ENCODE data around the gene VLDLR. TPM values are rescaled to one million over a fixed set of nuclear protein-coding genes. Genes with fewer than 3 reads are reported as not detected.

VLDLR gene
- total RNA-seq, 1 experiment from 2014 or later: 4.5 TPM

DNA sequence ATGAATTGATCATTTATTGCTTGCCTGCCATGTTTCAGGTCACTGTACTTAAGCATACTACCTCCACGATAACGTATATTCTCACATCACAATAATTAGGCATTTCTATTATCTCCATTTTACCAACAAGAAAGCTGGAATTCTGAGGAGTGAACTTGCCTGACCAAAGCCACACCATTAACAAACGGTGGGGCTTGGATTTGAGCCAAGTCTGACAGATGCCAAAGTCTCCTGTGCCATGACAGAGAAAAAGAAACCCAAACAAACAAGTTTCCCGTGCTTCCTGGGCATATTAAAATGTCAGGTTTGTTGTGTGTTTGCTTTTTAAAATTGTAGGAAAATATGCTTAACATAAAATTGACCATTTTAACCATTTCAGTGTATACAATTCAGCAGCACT is 54.9 kb downstream of the VLDLR start:
- H3K36me3 ChIP-seq (ENCODE audit: insufficient read depth, low read length, poor library complexity, severe bottlenecking): no peaks in the 10 kb centered on the region
- H3K27me3 ChIP-seq (replicated peaks; ENCODE audit: insufficient read depth, low read depth, low read length, poor library complexity): no peaks in the 10 kb centered on the region
- no peak overlapping the region for H3K27ac ChIP-seq (ENCODE audit: low read depth, low read length, poor library complexity, severe bottlenecking)
- no peaks in the 10 kb centered on the region for H3K9me3 ChIP-seq (ENCODE audit: low read depth, low read length, poor library complexity, severe bottlenecking)
- ChIA-PET CTCF (no interaction called here), POLR2A (ENCODE audit: low non-redundant PET) (no interaction called here)
- no peak overlapping the region for H3K4me3 ChIP-seq (ENCODE audit: low read depth, low read length, poor library complexity, severe bottlenecking)
- no peaks in the 10 kb centered on the region for H3K4me1 ChIP-seq (ENCODE audit: insufficient read depth, low read length, poor library complexity, severe bottlenecking)
- TF ChIP-seq EZH2 (IDR thresholded peaks at IDR 0.05; ENCODE audit: borderline replicate concordance, low read depth, low read length, poor library complexity, severe bottlenecking): no peak
- TF ChIP-seq, protein P1, sequence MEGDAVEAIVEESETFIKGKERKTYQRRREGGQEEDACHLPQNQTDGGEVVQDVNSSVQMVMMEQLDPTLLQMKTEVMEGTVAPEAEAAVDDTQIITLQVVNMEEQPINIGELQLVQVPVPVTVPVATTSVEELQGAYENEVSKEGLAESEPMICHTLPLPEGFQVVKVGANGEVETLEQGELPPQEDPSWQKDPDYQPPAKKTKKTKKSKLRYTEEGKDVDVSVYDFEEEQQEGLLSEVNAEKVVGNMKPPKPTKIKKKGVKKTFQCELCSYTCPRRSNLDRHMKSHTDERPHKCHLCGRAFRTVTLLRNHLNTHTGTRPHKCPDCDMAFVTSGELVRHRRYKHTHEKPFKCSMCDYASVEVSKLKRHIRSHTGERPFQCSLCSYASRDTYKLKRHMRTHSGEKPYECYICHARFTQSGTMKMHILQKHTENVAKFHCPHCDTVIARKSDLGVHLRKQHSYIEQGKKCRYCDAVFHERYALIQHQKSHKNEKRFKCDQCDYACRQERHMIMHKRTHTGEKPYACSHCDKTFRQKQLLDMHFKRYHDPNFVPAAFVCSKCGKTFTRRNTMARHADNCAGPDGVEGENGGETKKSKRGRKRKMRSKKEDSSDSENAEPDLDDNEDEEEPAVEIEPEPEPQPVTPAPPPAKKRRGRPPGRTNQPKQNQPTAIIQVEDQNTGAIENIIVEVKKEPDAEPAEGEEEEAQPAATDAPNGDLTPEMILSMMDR (conservative IDR thresholded peaks at IDR 0.05; ENCODE audit: low read depth, low read length): no peak
- intact Hi-C loops (cut with micrococcal nuclease; ENCODE audit: unreplicated experiment): no loop called here
- no TSS peak for BruUV-seq (replicated peaks)
- no peak for DNase-seq (ENCODE audit: low spot score)

DNA sequence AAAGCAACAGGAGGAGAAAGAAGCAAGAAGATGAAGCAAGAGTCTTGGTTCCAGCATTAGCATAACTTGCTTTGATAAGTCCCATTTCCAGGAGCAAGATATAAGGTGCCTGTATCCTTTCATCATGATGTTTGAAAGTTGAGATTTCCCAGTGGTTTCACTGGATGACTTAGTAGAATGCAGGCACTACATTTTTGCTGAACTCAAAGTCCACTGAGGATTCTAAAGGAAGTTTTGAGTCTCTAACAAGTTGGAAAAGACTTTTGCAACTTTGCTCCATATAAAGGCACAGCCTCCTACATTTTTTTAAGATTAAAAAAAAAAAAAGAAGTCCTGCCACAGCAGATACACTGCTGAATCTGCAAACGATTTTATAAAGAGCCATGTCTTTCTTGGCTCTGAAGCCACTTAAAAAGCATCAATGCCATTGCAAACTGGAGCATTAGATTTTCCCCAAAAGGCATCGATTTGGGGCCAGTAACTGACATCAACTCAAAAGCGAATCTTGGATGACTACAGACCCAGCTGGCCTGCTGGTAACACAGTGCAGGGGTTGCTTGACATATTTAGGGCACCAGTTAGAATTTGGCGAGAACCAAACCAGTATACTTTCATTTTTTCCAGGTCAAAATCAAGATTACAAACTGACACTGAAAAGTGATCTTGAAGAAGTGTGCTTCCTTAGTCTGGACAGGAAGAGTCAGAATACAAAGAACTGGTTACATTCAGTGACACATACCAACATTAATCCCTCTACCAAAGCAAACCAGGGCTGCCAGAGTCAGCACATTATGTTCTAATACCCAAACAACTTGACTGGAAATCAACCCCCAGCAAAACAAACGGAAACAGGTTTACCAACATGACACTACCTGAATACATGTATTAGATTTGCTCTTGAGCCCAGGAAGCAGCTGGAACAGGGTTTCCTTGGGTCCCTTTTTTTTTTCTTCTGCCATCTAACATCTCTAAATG is 56.6 kb downstream of the VLDLR start:
- Histone ChIP-seq H3K27me3 (replicated peaks; ENCODE audit: insufficient read depth, low read depth, low read length, poor library complexity) (no peaks in the 10 kb centered on the region), H3K4me3 (ENCODE audit: low read depth, low read length, poor library complexity, severe bottlenecking) (no peak overlapping the region), H3K4me1 (ENCODE audit: insufficient read depth, low read length, poor library complexity, severe bottlenecking) (no peaks in the 10 kb centered on the region), H3K36me3 (ENCODE audit: insufficient read depth, low read length, poor library complexity, severe bottlenecking) (no peaks in the 10 kb centered on the region), H3K27ac (ENCODE audit: low read depth, low read length, poor library complexity, severe bottlenecking) (no peak overlapping the region), H3K9me3 (ENCODE audit: low read depth, low read length, poor library complexity, severe bottlenecking) (no peaks in the 10 kb centered on the region)
- CTCF ChIA-PET: no interaction called here
- intact Hi-C loops (cut with micrococcal nuclease; ENCODE audit: unreplicated experiment): no loop called here
- no peak for TF ChIP-seq EZH2 (IDR thresholded peaks at IDR 0.05; ENCODE audit: borderline replicate concordance, low read depth, low read length, poor library complexity, severe bottlenecking)
- TF ChIP-seq, protein P1 (conservative IDR thresholded peaks at IDR 0.05; ENCODE audit: low read depth, low read length): no peak
- POLR2A ChIA-PET (ENCODE audit: low non-redundant PET): no interaction called here
- no peak for DNase-seq (ENCODE audit: low spot score)
- BruUV-seq (replicated peaks): no TSS peak

DNA sequence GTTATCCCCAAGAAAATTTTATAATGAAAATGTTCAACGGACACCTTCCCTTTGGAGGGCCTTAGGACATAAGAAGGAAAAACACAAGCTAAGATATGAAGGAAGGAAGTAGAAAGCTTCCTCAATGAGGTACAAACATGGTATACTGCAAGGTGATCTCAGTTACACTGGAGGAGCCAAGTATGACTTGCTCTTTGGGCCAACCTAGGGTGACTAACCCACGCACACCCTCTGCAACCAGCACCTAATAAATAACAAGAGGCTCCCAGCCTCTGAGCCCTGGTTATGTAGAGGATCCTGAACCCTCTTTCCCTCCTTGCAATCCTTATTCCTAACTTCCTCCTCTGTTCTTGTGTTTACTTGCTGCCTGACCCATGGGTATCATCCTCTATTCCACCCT is 57.4 kb downstream of the VLDLR start:
- no peaks in the 10 kb centered on the region for H3K9me3 ChIP-seq (ENCODE audit: low read depth, low read length, poor library complexity, severe bottlenecking)
- H3K27me3 ChIP-seq (replicated peaks; ENCODE audit: insufficient read depth, low read depth, low read length, poor library complexity): no peaks in the 10 kb centered on the region
- no peaks in the 10 kb centered on the region for H3K4me1 ChIP-seq (ENCODE audit: insufficient read depth, low read length, poor library complexity, severe bottlenecking)
- CTCF ChIA-PET: no interaction called here
- no peaks in the 10 kb centered on the region for H3K36me3 ChIP-seq (ENCODE audit: insufficient read depth, low read length, poor library complexity, severe bottlenecking)
- H3K4me3 ChIP-seq (ENCODE audit: low read depth, low read length, poor library complexity, severe bottlenecking): no peak overlapping the region
- POLR2A ChIA-PET (ENCODE audit: low non-redundant PET): no interaction called here
- TF ChIP-seq, protein P1 (conservative IDR thresholded peaks at IDR 0.05; ENCODE audit: low read depth, low read length): no peak
- no peak for TF ChIP-seq EZH2 (IDR thresholded peaks at IDR 0.05; ENCODE audit: borderline replicate concordance, low read depth, low read length, poor library complexity, severe bottlenecking)
- no TSS peak for BruUV-seq (replicated peaks)
- no peak overlapping the region for H3K27ac ChIP-seq (ENCODE audit: low read depth, low read length, poor library complexity, severe bottlenecking)
- no peak for DNase-seq (ENCODE audit: low spot score)
- intact Hi-C loops (cut with micrococcal nuclease; ENCODE audit: unreplicated experiment): no loop called here
